Renal cortex interstitium (tissue), 15 donors: ENCODE results near the gene MMP21. TPM values are rescaled to one million over a fixed set of nuclear protein-coding genes. Genes with fewer than 3 reads are reported as not detected.
A peak's percentile ranks its signal among the peaks of the same experiment; 100 is the strongest.

Experiments used
- DNase-seq, 11 donors: peaks; one replicate each; pipeline ENCODE4 v3.0.0-alpha.2; 2013; ENCODE audit warnings: low read depth in 9 of 11, low spot score in 4 of 11; ENCODE audit errors: extremely low read depth in 1 of 11
- long read RNA-seq, 16 experiments: transcript quantifications; one replicate each; lab custom pipeline, GENCODE V29; 2026
- polyA plus RNA-seq, 3 donors: library from polyadenylated mRNA; unstranded; fragments of 120-200 nt; gene quantifications; one replicate each; pipeline ENCODE4 v1.2.1, GENCODE V29; 2013; ENCODE audit not compliant: insufficient read length in 3 of 3

MMP21 gene, protein sequence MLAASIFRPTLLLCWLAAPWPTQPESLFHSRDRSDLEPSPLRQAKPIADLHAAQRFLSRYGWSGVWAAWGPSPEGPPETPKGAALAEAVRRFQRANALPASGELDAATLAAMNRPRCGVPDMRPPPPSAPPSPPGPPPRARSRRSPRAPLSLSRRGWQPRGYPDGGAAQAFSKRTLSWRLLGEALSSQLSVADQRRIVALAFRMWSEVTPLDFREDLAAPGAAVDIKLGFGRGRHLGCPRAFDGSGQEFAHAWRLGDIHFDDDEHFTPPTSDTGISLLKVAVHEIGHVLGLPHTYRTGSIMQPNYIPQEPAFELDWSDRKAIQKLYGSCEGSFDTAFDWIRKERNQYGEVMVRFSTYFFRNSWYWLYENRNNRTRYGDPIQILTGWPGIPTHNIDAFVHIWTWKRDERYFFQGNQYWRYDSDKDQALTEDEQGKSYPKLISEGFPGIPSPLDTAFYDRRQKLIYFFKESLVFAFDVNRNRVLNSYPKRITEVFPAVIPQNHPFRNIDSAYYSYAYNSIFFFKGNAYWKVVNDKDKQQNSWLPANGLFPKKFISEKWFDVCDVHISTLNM
- polyA plus RNA-seq = under 1 TPM; 0.17 to 0.51 (median 0.26) TPM
- long read RNA-seq, donor 1 = 0 reads
- long read RNA-seq, donor 2 = 0 reads
- long read RNA-seq, donor 3 = 0 reads
- long read RNA-seq, donor 4 = 0 reads
- long read RNA-seq, donor 5 = 0 reads
- long read RNA-seq, donor 6 = 0 reads
- long read RNA-seq, donor 7 = 0 reads
- long read RNA-seq, donor 8 = 0 reads
- long read RNA-seq, donor 9 = 0 reads
- long read RNA-seq, donor 10 = 0 reads
- long read RNA-seq, donor 11 = 0 reads
- long read RNA-seq, donor 12 = 0 reads
- long read RNA-seq, donor 13 = 0 reads
- long read RNA-seq, donor 14 = 0 reads
- long read RNA-seq, donor 15 = 0 reads
- long read RNA-seq, donor 16 = 0 reads

- no peak for DNase-seq
Observed at GRCh38 chr10:125775491-125776106, at the start of gene MMP21. MMP21 (minus strand) TSS chr10:125775821; CDS start chr10:125775821, 0 bp downstream.

- no peak for DNase-seq
Observed at GRCh38 chr10:125824736-125825135, 49.1 kb upstream of the MMP21 start.

- DNase-seq = peak in 1 of 11 donors; percentile 1
Observed at GRCh38 chr10:125823663-125824251, 48.1 kb upstream of the MMP21 start.

GRCh38 chr10:125822878-125823662 lies 47.4 kb upstream of the MMP21 start, which contains the start of the genes BCCIP and UROS:
BCCIP (plus strand) TSS chr10:125823546; CDS start chr10:125823558, 12 bp downstream.
UROS (minus strand) TSS chr10:125823258; CDS start chr10:125816499, 6,759 bp downstream.
- DNase-seq = peak; percentile 79 to 94 (median 85)

DNA sequence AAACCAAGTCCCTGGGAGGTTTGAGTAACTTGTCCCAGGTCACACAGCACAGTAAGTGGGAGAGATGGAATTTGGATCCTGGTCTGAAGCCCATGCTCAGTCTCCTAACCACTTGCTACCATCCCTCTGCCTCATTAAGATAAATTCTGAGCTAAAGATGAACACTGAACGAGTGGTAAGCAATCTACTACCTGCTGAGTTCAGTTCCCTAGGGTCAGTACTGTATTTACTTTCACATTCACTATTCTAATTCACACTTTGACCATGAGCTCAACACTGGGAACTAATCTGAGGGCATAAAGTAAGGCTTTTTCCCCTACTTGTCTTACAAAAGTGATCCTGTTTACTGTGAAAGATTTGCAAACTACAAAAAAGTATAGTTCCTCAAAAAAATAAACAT lies 45.1 kb upstream of the MMP21 start:
- no peak for DNase-seq

GRCh38 chr10:125817337-125817946 lies 41.8 kb upstream of the MMP21 start:
- no peak for DNase-seq

GRCh38 chr10:125816548-125816947 lies 40.9 kb upstream of the MMP21 start:
- no peak for DNase-seq

- DNase-seq = no peak
Observed at GRCh38 chr10:125815764-125816163, 40.1 kb upstream of the MMP21 start.

DNA sequence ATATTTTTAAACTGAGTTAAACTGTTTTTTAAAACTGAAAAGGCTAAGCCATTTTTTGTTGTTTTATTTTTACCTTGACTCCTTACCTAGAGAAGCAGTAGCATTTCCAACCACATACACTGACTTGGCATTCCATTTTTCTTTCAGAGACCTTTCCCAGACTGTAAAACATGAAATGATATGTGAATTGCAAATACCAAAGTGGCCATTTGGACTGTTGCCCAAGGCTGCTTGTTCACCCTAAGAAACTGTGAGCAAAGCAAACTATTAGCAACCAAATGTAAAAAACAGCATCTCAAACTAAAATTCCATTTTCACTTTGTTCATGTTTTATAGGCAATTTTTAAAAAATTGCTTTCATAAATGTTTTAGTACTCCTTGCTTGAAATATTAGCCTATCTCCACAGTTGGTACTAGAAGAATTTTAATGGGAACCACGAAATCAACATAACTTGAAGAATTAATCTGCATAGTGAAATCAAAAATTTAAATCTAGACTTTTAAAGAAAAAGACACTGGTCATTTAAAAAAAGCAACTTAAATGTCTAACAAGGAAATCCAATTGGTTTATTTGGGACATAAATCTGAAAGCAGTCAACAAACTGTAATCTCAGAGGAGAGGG lies 36.6 kb upstream of the MMP21 start:
- DNase-seq = peak in 5 of 11 donors; percentile 1 to 18 (median 9)

DNA sequence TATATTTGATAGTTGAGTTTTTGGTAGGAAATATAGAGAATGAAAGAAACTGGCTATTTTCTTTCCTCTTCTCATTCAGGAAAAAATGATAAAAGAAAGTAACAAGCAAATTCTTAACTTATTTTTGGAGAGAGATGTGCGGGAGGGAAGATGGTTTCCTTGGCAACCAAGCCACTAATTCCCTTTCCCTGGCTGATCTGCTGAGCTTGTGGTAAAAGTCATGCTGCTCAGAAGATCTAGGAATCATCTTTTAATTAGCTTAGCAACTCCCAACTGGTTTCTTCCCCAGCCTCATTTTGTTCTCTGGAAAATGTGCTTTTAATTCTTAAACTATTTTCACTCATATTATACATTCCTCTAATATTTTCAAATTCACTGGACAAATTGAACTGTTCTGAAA lies 35.6 kb upstream of the MMP21 start:
- DNase-seq = no peak

DNA sequence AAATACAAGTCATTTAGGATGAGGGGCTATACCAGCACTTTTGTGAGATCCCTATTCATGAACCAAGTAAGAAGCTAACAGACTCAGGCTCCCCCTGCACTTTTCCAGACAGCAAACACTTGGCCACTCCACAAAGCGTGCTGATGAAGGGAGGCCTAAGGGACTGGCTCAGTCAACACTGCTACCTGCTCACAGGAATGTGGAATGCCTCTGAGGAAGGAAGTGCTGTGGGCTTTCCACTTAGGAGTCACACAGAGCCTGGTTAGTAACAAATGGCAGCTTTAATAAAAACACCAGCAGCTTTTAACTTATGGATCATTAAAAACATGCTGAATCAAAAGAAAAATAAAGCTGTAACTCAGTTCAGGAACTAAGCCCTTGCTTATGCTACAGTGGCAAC lies 32.4 kb upstream of the MMP21 start:
- no peak for DNase-seq

DNA sequence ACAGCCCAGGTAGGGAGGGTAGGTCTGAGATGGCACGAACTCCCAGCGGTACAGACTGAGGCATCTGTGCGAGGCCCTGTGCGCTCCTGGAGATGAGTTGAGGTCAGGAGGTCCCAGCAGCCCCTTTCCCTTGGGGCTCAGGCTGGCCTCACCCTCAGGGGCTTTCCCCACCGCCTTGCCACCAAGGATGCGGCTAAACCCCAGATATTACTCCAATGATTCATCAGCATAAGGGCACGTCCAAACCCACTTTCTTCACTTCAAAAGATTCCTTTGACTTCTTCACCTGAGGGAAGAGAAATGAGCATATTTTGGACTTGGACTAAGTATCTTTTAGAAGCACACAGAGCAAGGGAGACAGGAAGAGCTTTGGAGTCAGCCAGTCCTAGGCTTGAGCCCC lies 27.1 kb upstream of the MMP21 start:
- no peak for DNase-seq

DNA sequence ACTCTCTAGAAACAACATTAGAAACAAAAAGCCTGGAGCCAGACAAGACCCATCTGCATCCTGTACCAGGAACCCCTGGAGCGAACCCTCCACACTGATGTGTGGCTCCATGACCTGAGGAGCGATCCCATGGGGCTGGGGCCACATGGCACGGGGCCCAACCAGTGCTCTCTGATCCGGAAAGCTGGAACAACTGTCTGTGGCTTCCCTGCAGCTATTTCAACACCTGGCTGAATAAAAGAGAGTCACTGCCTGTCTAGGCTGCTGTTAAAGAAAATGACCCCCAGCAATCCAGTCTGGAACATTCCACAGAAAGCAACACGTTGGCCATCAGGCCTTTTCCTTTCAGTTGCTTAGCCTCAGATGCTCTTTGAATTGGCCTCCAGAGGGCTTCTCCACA lies 26.5 kb upstream of the MMP21 start:
- DNase-seq = no peak

DNA sequence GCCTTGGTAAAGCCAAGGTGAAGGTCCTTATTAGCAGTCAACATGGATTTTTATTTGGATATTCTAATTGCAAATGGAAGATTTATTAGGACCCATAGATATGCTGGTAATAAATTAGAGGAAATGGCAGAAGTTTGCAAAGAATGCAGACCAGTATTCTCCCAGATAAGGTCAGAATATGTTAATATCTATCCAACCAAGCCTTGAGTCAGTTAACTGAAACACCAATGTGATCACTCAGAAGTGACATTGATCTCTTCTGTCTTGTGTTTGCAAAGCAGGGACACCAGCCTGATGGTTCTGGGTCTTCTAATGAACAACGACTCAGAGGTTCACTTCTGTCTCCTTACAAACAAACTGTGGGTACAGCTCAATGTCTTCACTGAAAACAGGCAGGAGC lies 26.0 kb upstream of the MMP21 start:
- DNase-seq = no peak

DNA sequence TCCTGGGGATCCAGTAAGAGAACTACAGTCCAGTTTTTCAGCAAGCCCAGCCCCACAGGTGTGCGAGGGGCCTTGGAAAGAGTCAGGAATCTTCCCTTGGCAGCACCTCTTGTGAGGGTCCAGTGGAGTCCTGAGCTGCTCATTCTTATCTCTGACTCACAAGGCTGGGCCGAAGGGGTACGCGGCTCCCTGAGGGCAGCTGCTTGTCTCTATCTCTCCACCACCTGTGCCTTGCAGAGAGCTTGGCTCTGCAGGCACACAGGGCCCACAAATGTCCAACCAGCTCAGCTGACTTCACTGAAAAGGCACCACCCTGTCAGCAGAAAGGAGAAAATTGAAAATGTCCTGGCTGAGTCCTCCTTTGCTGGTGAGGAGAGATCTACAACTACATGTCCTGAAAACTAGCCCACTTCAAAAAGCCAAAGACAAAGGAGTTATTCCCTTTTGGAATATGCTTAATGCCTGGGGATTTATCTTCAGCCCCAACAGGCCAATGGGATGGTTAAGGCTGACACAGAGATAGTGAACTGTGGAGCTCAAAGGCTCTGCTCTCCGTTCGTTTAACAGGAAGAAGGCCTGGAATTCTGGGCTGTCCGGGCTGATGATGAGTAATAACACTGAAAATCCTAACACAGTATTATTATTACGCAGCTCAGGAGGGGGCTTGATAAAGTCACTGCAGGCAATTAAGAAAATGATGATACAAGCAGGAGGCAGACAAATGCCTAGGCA lies 24.0 kb upstream of the MMP21 start:
- DNase-seq = no peak

- DNase-seq = peak in 1 of 11 donors; percentile 27
Observed at GRCh38 chr10:125797994-125798662, 22.5 kb upstream of the MMP21 start.
